Tibial nerve (tissue), 3 donors: ENCODE data around the gene USF3.

Experiments used
- CTCF ChIP-seq, 5 experiments: fragments of 200-600 bp in 3 of 5; fragments of 450-650 bp in 2 of 5; sonication (generic) in 3 of 5; IDR thresholded peaks; one replicate each; pipeline ENCODE4 v1.5.1; 2016 to 2019; ENCODE audit warnings: antibody characterized with exemption in 5 of 5, mild to moderate bottlenecking in 3 of 5, moderate library complexity in 2 of 5
- POLR2A ChIP-seq, 2 donors: fragments of 450-650 bp; IDR thresholded peaks; one replicate each; pipeline ENCODE4 v1.6.1; 2017; ENCODE audit warnings: antibody characterized with exemption in 2 of 2, mild to moderate bottlenecking in 2 of 2, moderate library complexity in 2 of 2

GRCh38 chr3:113658107-113658506, 38.3 kb downstream of the USF3 start:
- TF ChIP-seq CTCF (IDR thresholded peaks at IDR 0.05) (no peak), POLR2A (IDR thresholded peaks at IDR 0.05) (no peak)
